ENCODE data around the gene DNAJB6. TPM values are rescaled to one million over a fixed set of nuclear protein-coding genes. Genes with fewer than 3 reads are reported as not detected.

The DNAJB6 gene
- polyA plus RNA-seq, 1 experiment, result 105 TPM

DNA sequence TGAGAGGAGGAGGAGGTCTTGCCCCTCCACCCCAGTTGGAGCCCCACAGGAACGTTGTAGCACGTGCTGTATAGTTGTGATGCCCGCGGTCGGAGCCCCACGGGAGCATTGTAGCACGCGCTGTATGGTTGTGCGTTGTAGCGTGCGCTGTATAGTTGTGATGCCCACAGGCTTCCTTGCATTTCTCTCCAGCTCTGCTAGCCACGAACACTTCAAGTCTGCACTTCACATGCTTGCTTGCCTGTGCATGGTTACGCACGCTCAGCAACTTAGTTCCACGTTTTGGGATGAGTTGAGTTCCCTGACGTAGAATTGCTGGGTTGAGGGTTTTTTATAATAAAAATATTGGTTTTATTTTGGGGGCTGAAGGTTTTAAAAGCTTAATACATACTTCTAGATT lies 41.6 kb downstream of the DNAJB6 start:
- POLR2A ChIA-PET, result no interaction called here
- H3K36me3 ChIP-seq (ENCODE audit: control insufficient read depth, insufficient read depth, low read length), result peaks cover 14% of the 10 kb centered on the region
- no peaks in the 10 kb centered on the region for H3K27me3 ChIP-seq (ENCODE audit: control insufficient read depth, insufficient read depth, low read length)
- CTCF ChIA-PET, result interaction anchor here (0.9 to 1.7 kb wide), 4 partner anchors 9 to 19 kb away, joined by 3 to 7 read pairs (median 4); no protein-coding TSS in a partner anchor
- DNase-seq (ENCODE audit: low read depth), result no peak
- TF ChIP-seq, protein P1, sequence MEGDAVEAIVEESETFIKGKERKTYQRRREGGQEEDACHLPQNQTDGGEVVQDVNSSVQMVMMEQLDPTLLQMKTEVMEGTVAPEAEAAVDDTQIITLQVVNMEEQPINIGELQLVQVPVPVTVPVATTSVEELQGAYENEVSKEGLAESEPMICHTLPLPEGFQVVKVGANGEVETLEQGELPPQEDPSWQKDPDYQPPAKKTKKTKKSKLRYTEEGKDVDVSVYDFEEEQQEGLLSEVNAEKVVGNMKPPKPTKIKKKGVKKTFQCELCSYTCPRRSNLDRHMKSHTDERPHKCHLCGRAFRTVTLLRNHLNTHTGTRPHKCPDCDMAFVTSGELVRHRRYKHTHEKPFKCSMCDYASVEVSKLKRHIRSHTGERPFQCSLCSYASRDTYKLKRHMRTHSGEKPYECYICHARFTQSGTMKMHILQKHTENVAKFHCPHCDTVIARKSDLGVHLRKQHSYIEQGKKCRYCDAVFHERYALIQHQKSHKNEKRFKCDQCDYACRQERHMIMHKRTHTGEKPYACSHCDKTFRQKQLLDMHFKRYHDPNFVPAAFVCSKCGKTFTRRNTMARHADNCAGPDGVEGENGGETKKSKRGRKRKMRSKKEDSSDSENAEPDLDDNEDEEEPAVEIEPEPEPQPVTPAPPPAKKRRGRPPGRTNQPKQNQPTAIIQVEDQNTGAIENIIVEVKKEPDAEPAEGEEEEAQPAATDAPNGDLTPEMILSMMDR (IDR thresholded peaks at IDR 0.05; ENCODE audit: insufficient read depth, low read depth, low read length), result no peak
- no peak overlapping the region for H3K4me3 ChIP-seq (ENCODE audit: low read depth, low read length)

DNA sequence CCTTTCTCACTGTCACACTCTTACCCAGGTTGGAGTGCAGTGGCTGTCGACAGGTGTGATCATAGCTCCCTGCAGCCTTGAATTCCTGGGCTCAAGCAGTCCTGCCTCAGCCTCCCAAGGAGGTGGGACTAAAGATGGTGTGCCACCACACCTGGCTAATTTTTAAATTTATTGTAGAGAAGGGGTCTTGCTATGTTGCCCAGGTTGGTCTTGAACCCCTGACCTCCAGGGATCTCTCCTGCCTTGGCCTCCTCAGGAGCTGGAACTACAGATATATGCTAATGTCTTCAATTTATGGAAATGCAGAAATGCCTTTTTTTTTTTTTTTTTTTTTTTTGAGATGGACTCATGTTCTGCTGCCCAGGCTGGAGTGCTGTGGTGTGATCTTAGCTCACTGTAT lies 42.7 kb downstream of the DNAJB6 start:
- no peak for DNase-seq (ENCODE audit: low read depth)
- Histone ChIP-seq H3K36me3 (ENCODE audit: control insufficient read depth, insufficient read depth, low read length) (peaks cover 18% of the 10 kb centered on the region), H3K27me3 (ENCODE audit: control insufficient read depth, insufficient read depth, low read length) (no peaks in the 10 kb centered on the region), H3K4me3 (ENCODE audit: low read depth, low read length) (no peak overlapping the region)
- ChIA-PET POLR2A (no interaction called here), CTCF (interaction anchor here (1.0 to 1.7 kb wide), 4 partner anchors 8 to 103 kb away, joined by 3 to 7 read pairs (median 4); no protein-coding TSS in a partner anchor)
- TF ChIP-seq, protein P1 (IDR thresholded peaks at IDR 0.05; ENCODE audit: insufficient read depth, low read depth, low read length), result no peak

DNA sequence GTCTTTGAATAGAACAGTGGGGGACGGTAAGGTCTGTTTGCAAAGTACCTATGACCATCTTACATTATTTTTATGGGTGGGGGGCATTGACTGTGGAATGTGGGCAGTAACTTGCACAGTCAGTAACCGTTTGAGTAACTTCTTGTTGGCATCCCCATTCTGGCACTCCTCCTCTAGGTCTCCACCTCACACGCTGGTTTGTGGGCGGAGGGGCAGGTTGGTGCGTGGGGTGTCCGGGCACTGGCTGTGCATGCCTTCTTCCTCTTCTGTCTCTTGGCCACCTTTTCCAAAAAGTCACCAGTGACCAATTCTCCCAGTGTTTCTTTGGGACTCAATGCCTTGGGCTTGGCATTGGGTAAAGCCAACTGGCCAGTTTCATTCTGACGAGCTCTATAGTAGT lies 43.6 kb downstream of the DNAJB6 start:
- Histone ChIP-seq H3K36me3 (ENCODE audit: control insufficient read depth, insufficient read depth, low read length) (peaks cover 19% of the 10 kb centered on the region), H3K4me3 (ENCODE audit: low read depth, low read length) (no peak overlapping the region), H3K27me3 (ENCODE audit: control insufficient read depth, insufficient read depth, low read length) (no peaks in the 10 kb centered on the region)
- CTCF ChIA-PET, result interaction anchor here (0.7 to 1.0 kb wide), 3 partner anchors 9 to 108 kb away, joined by 3 to 4 read pairs (median 3); no protein-coding TSS in a partner anchor
- TF ChIP-seq, protein P1 (IDR thresholded peaks at IDR 0.05; ENCODE audit: insufficient read depth, low read depth, low read length), result no peak
- POLR2A ChIA-PET, result no interaction called here
- DNase-seq (ENCODE audit: low read depth), result no peak

DNA sequence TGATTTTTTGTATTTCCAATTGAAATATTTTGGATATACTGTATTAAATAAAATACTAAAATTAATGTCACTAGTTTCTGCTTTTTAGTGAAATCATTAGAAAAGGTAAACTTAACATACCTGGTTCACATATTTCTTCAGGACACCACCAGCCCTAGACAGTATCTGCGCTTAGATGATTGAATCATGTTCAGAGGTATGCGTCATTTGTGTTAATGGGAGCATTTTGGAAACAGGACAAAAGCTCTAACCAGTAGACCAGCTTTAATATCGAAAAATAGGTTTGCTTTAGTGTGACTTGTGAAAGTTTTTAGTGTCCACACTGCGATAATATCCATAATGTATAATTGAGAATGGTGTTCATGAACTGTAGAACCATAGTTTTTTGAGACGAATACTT lies 47.1 kb downstream of the DNAJB6 start:
- H3K27me3 ChIP-seq (ENCODE audit: control insufficient read depth, insufficient read depth, low read length), result no peaks in the 10 kb centered on the region
- CTCF ChIA-PET, result interaction anchor here (0.5 to 1.2 kb wide), 6 partner anchors 9 to 133 kb away, joined by 3 to 4 read pairs (median 3); no protein-coding TSS in a partner anchor
- POLR2A ChIA-PET, result no interaction called here
- H3K36me3 ChIP-seq (ENCODE audit: control insufficient read depth, insufficient read depth, low read length), result peaks cover 17% of the 10 kb centered on the region
- TF ChIP-seq, protein P1 (IDR thresholded peaks at IDR 0.05; ENCODE audit: insufficient read depth, low read depth, low read length), result no peak
- H3K4me3 ChIP-seq (ENCODE audit: low read depth, low read length), result no peak overlapping the region
- DNase-seq (ENCODE audit: low read depth), result no peak

DNA sequence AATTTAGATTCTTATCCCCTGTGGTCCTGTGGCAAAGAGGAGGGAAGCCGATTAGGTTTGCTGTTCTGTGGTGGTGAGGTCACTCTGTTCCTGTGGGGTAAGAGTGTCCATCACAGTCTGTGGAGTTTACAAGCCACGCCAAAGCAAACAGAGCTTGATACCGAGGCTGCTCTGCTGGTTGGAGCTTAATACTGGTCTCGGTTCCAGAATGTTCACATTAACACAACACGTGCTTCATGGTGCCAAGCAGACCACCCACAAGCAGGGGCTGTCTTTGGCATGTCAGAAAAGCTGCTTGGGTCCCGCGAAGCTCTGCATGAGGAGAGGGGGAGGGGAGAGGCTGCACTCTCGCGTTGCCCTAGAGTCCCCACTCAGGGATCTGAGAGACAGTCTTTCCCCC lies 47.5 kb downstream of the DNAJB6 start:
- CTCF ChIA-PET, result interaction anchor here (0.7 to 1.2 kb wide), 4 partner anchors 8 to 45 kb away, joined by 3 to 4 read pairs (median 3); no protein-coding TSS in a partner anchor
- Histone ChIP-seq H3K4me3 (ENCODE audit: low read depth, low read length) (no peak overlapping the region), H3K27me3 (ENCODE audit: control insufficient read depth, insufficient read depth, low read length) (no peaks in the 10 kb centered on the region), H3K36me3 (ENCODE audit: control insufficient read depth, insufficient read depth, low read length) (peaks cover 17% of the 10 kb centered on the region)
- DNase-seq (ENCODE audit: low read depth), result no peak
- TF ChIP-seq, protein P1 (IDR thresholded peaks at IDR 0.05; ENCODE audit: insufficient read depth, low read depth, low read length), result no peak
- POLR2A ChIA-PET, result no interaction called here

Data from BJ (cell line).